GM19463 (cell line): Measurements from ENCODE around the gene TFCP2L1.

ENCODE experiments used
- ATAC-seq: cut with Tn5 transposase; IDR thresholded peaks from one replicate; pipeline ENCODE4 v1.9.1; 2021; ENCODE audit warnings: mild to moderate bottlenecking, moderate library complexity; ENCODE audit not compliant: unreplicated experiment

The TFCP2L1 gene

DNA sequence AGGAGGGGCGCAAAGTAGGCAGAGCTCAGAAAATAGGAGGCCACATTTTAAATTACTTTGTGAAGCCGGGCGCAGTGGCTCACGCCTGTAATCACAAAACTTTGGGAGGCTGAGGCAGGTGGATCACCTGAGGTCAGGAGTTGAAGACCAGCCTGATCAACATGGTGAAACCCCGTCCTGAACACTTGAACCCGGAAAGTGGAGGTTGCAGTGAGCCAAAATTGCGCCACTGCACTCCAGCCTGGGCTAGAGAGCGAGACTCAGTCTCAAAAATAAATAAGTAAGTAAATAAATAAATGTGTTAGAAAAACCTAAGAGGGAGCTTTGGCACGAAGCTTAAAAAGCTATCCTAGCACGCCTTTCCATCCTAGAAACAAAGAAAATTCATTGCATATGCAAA, 105.5 kb downstream of the TFCP2L1 start:
- no peak for ATAC-seq

- ATAC-seq: no peak
Measured at GRCh38 chr2:121178730-121179129, 106.3 kb downstream of the TFCP2L1 start.

DNA sequence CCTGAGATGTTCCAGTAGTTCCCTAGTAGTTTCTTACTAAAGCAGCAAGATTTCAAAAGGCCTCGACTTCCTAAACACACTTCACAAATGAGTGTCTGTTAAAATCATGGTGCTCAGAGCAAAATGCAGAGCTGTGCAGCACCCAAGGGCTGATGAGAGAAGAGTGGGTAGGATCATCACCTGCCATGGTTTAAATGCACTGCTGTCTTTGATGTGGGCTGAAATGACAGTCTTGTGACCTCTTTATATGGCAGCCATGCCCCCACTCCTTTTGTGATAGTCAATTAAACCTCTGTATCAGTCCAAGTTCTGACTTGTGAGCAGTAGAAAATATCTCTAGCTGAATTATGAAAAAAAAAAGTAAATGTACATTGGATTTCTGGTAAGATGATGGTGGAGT, 107.1 kb downstream of the TFCP2L1 start:
- no peak for ATAC-seq

- no peak for ATAC-seq
Measured at GRCh38 chr2:121175326-121175725, 109.7 kb downstream of the TFCP2L1 start.

GRCh38 chr2:121173806-121174205, 111.2 kb downstream of the TFCP2L1 start:
- no peak for ATAC-seq

GRCh38 chr2:121173112-121173511, 111.9 kb downstream of the TFCP2L1 start:
- ATAC-seq: no peak

- no peak for ATAC-seq
Measured at GRCh38 chr2:121172456-121172855, 112.5 kb downstream of the TFCP2L1 start.

GRCh38 chr2:121171625-121172119, 113.3 kb downstream of the TFCP2L1 start:
- no peak for ATAC-seq

DNA sequence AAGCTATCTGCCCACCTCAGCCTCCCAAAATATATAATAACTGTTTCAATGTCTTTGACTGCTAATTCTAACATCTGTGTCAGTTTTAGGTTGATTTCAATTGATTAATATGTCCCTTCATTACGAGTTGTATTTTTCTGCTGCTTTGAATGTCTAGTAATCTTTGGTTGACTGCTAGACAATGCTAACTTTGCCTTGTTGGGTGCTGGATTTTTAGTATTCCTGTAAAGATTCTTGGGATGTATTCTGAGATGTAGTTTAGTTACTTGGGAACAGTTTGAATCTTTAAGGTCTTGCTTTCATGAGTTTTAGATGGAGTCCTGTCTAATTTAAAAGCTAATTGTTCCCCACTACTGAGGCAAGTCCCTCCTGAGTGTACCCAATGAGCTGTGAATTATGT, 114.4 kb downstream of the TFCP2L1 start:
- ATAC-seq: no peak

GRCh38 chr2:121167411-121167810, 117.6 kb downstream of the TFCP2L1 start:
- ATAC-seq: no peak
